IMR-90 (cell line): ENCODE measurements around the gene PRRC2B. TPM values are rescaled to one million over a fixed set of nuclear protein-coding genes. Genes with fewer than 3 reads are reported as not detected.

Experiments
- ATAC-seq: fragments of 200-7000 bp; cut with Tn5 transposase; 2 replicates; pipeline ENCODE4 v1.9.1; 2020; ENCODE audit warnings: low read depth, mild to moderate bottlenecking, moderate library complexity
- BruUV-seq: library from RNA; stranded (reverse); fragments of 400-500 nt; replicated peaks from 2 replicates; lab custom pipeline; 2021; lab: Mats Ljungman, UMichigan
- CTCF ChIA-PET: fragments of 300-600 bp; formaldehyde crosslinking; extraction: SDS; loops from one replicate; lab custom pipeline; 2021; ENCODE audit warnings: antibody characterized with exemption; lab: Yijun Ruan, JAX
- POLR2A ChIA-PET: fragments of 300-600 bp; sonication (Branson Sonifier 250); formaldehyde crosslinking; loops from one replicate; lab custom pipeline; 2022; ENCODE audit warnings: antibody characterized with exemption; ENCODE audit not compliant: unreplicated experiment; lab: Charles Lee
- DNase-seq: peaks from one replicate; pipeline ENCODE4 v3.0.0; 2013
- H2AFZ ChIP-seq: replicated peaks from 2 replicates; pipeline ENCODE3; 2013; ENCODE audit warnings: low read length, mild to moderate bottlenecking; ENCODE audit not compliant: poor library complexity
- H2AK5ac ChIP-seq: 2 replicates; pipeline ENCODE4 v1.6.1; 2013; ENCODE audit warnings: low read depth, low read length, inconsistent platforms
- H2AK9ac ChIP-seq: replicated peaks from 2 replicates; pipeline ENCODE3; 2013; ENCODE audit warnings: mild to moderate bottlenecking, low read depth, low read length, moderate library complexity; ENCODE audit not compliant: poor library complexity
- H2BK120ac ChIP-seq: 2 replicates; pipeline ENCODE4 v1.6.1; 2013; ENCODE audit warnings: low read depth, low read length, inconsistent platforms
- H2BK15ac ChIP-seq: 3 replicates; pipeline ENCODE4 v1.6.1; 2013; ENCODE audit warnings: low read depth, low read length, inconsistent platforms
- H2BK20ac ChIP-seq: 2 replicates; pipeline ENCODE4 v1.6.1; 2013; ENCODE audit warnings: low read depth, mild to moderate bottlenecking, inconsistent platforms, low read length, moderate library complexity
- H2BK5ac ChIP-seq: 2 replicates; pipeline ENCODE4 v1.6.1; 2013; ENCODE audit warnings: mild to moderate bottlenecking, low read depth, low read length, inconsistent platforms; ENCODE audit not compliant: poor library complexity, severe bottlenecking
- H3K14ac ChIP-seq: replicated peaks from 2 replicates; pipeline ENCODE4 v1.6.1; 2013; ENCODE audit warnings: low read depth, low read length, inconsistent platforms
- H3K18ac ChIP-seq: 2 replicates; pipeline ENCODE4 v1.6.1; 2013; ENCODE audit warnings: low read depth, low read length, control low read depth
- H3K23ac ChIP-seq: 2 replicates; pipeline ENCODE4 v1.6.1; 2013; ENCODE audit warnings: low read depth, low read length, inconsistent platforms
- H3K27ac ChIP-seq: 2 replicates; pipeline ENCODE4 v1.5.1; 2013; ENCODE audit warnings: mild to moderate bottlenecking, control low read depth, low read length; ENCODE audit not compliant: insufficient read depth
- H3K27me3 ChIP-seq: 2 replicates; pipeline ENCODE4 v1.6.1; 2013; ENCODE audit warnings: low read length; ENCODE audit not compliant: control insufficient read depth, insufficient read depth
- H3K36me3 ChIP-seq: 2 replicates; pipeline ENCODE4 v1.6.1; 2013; ENCODE audit warnings: low read length, mixed read lengths; ENCODE audit not compliant: control insufficient read depth, insufficient read depth
- H3K4ac ChIP-seq: 2 replicates; pipeline ENCODE4 v1.6.1; 2013; ENCODE audit warnings: low read depth, low read length, inconsistent platforms
- H3K4me1 ChIP-seq: 2 replicates; pipeline ENCODE4 v1.6.1; 2013; ENCODE audit warnings: low read length, mixed read lengths; ENCODE audit not compliant: control insufficient read depth, insufficient read depth
- H3K4me2 ChIP-seq: 2 replicates; pipeline ENCODE4 v1.6.1; 2013; ENCODE audit warnings: low read depth, mild to moderate bottlenecking, control low read depth, low read length, moderate library complexity
- H3K4me3 ChIP-seq: 2 replicates; pipeline ENCODE4 v1.5.1; 2013; ENCODE audit warnings: low read depth, mild to moderate bottlenecking, control low read depth, low read length, moderate library complexity; ENCODE audit not compliant: insufficient read depth
- H3K56ac ChIP-seq: 2 replicates; pipeline ENCODE4 v1.6.1; 2013; ENCODE audit warnings: low read length, inconsistent platforms; ENCODE audit not compliant: insufficient read depth; ENCODE audit errors: extremely low read depth
- H3K79me1 ChIP-seq, 2 experiments: 2 replicates each; pipeline ENCODE4 v1.6.1; 2013; ENCODE audit warnings: low read length in 2 of 2, inconsistent platforms in 1 of 2, low read depth in 1 of 2
- H3K9ac ChIP-seq: 2 replicates; pipeline ENCODE4 v1.6.1; 2013; ENCODE audit warnings: low read depth, low read length, control low read depth
- H3K9me1 ChIP-seq: 2 replicates; pipeline ENCODE4 v1.6.1; 2013; ENCODE audit warnings: low read length, inconsistent platforms; ENCODE audit not compliant: insufficient read depth
- H3K9me3 ChIP-seq: 2 replicates; pipeline ENCODE4 v1.6.1; 2013; ENCODE audit warnings: low read length; ENCODE audit not compliant: control insufficient read depth, insufficient read depth
- H4K20me1 ChIP-seq: 2 replicates; pipeline ENCODE4 v1.6.1; 2013; ENCODE audit warnings: low read length, inconsistent platforms; ENCODE audit not compliant: insufficient read depth
- H4K5ac ChIP-seq: 2 replicates; pipeline ENCODE4 v1.6.1; 2013; ENCODE audit warnings: mild to moderate bottlenecking, low read depth, low read length, control low read depth
- H4K8ac ChIP-seq, 2 experiments: 2 replicates each; pipeline ENCODE4 v1.6.1; 2013; ENCODE audit warnings: low read depth in 2 of 2, low read length in 2 of 2, control low read depth in 1 of 2, inconsistent platforms in 1 of 2
- H4K91ac ChIP-seq: 2 replicates; pipeline ENCODE4 v1.6.1; 2013; ENCODE audit warnings: low read depth, low read length, inconsistent platforms; ENCODE audit not compliant: insufficient read depth
- BHLHE40 ChIP-seq: fragments of 150-350 bp; IDR thresholded peaks from 2 replicates; pipeline ENCODE4 v1.6.1; 2016; ENCODE audit warnings: mild to moderate bottlenecking, low read depth, low read length
- FOS ChIP-seq: fragments of 150-350 bp; IDR thresholded peaks from 2 replicates; pipeline ENCODE4 v1.6.1; 2016; ENCODE audit warnings: low read depth, low read length
- MXI1 ChIP-seq: IDR thresholded peaks from 2 replicates; pipeline ENCODE4 v1.6.1; 2012; ENCODE audit warnings: low read depth, mild to moderate bottlenecking, low read length, moderate library complexity, borderline replicate concordance
- POLR2A ChIP-seq: IDR thresholded peaks from 2 replicates; pipeline ENCODE4 v1.6.1; 2012; ENCODE audit warnings: mild to moderate bottlenecking, low read depth, low read length
- RAD21 ChIP-seq: IDR thresholded peaks from 2 replicates; pipeline ENCODE4 v1.6.1; 2012; ENCODE audit warnings: low read length, improper control_type of control experiment
- RFX5 ChIP-seq: IDR thresholded peaks from 2 replicates; pipeline ENCODE4 v1.8.0; 2012; ENCODE audit warnings: low read depth, mild to moderate bottlenecking, low read length, moderate library complexity
- WGBS, 2 experiments: methylation state at CpG; one replicate each; pipeline versions ENCODE4 v1.1.5 to v1.1.7; 2013; ENCODE audit warnings: missing lambda C conversion rate in 2 of 2; ENCODE audit not compliant: insufficient read length in 1 of 2; ENCODE audit errors: extremely low coverage in 2 of 2; 5-methylcytosine and 5-hydroxymethylcytosine counted together
- dilution Hi-C: fragments of 300-500 bp; cut with HindIII; formaldehyde crosslinking; loops from one replicate; pipeline ENCODE4 v1.14.3; 2018; ENCODE audit warnings: low sequenced_read_pairs; ENCODE audit not compliant: unreplicated experiment
- in situ Hi-C: fragments of 300-500 bp; cut with MboI; formaldehyde crosslinking; loops from 3 replicates; pipeline ENCODE4 v1.14.3; 2019; ENCODE audit warnings: low sequenced_read_pairs, inconsistent platforms, mixed read lengths
- intact Hi-C: fragments of 100-400 bp; cut with micrococcal nuclease; formaldehyde crosslinking; loops from 2 replicates; pipeline ENCODE4 v1.10.0; 2022
- polyA plus RNA-seq, 3 experiments: library from polyadenylated mRNA; depleted of rRNA; stranded (reverse); fragments of >200 nt; gene quantifications; 2 replicates each; pipeline ENCODE4 v1.2.3, GENCODE V29; 2012; ENCODE audit warnings: low replicate concordance in 1 of 3
- total RNA-seq: library from RNA; depleted of rRNA; stranded (reverse); fragments of >200 nt; gene quantifications from 2 replicates; pipeline ENCODE4 v1.2.3, GENCODE V29; 2012
- TF ChIP-seq, protein P1 (sequence below): conservative IDR thresholded peaks from 2 replicates; pipeline ENCODE4 v1.5.1; 2012; ENCODE audit warnings: mild to moderate bottlenecking, low read depth, low read length, improper control_type of control experiment

The PRRC2B gene
- total and polyA plus RNA-seq, 2 of the 4 experiments (the other 2 are of a cell fraction) = 19.4 to 39.1 TPM

DNA sequence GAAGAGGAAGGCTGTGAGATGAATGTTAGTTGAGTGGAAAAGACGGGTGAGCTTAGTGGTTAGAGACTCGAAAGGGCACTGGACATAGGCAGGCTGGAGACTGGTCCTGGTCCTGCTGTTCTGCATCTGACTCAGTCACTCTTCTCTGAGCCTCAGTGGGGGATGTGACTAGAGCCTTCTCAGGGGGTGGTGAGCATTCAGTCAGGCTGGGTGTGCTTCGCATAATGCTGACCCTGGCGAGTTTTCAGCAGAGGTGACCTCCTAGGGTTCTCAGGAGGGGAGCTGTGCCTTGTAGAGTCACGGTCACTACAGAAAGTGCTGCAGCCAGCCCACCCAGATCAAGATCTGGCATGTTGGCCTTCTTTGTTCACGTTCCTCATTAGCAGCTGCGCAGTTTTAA lies 44.3 kb downstream of the PRRC2B start:
- dilution Hi-C loops = no loop called here
- no peak for DNase-seq
- intact Hi-C loops = loop anchor here (10.0 kb wide), 1 partner anchor 263 kb away; no protein-coding TSS in a partner anchor
- H3K9me1 ChIP-seq = peaks cover 9% of the 10 kb centered on the region
- no peaks in the 10 kb centered on the region for H3K27me3 ChIP-seq
- H4K91ac ChIP-seq = no peak overlapping the region
- H3K4ac ChIP-seq = no peak overlapping the region
- BruUV-seq = no TSS peak
- ChIA-PET CTCF (no interaction called here), POLR2A (no interaction called here)
- WGBS, 2 experiments = 87% methylated on average over 3 of the region's 7 CpGs; no CpG with 5 or more reads in 1 of the 2 experiments
- no peak overlapping the region for H3K9ac ChIP-seq
- ATAC-seq = no peak
- peaks cover 44 to 75% of the 10 kb centered on the region in 2 experiments for H3K79me1 ChIP-seq
- no peak overlapping the region for H3K4me2 ChIP-seq
- no peak overlapping the region for H4K8ac ChIP-seq
- H2AK9ac ChIP-seq = no peak overlapping the region
- no peak overlapping the region for H4K5ac ChIP-seq
- no peak overlapping the region for H3K23ac ChIP-seq
- no peak overlapping the region for H3K27ac ChIP-seq
- H2BK15ac ChIP-seq = no peak overlapping the region
- in situ Hi-C loops = no loop called here
- H3K56ac ChIP-seq = no peak overlapping the region
- H4K20me1 ChIP-seq = peaks cover 32% of the 10 kb centered on the region
- H3K14ac ChIP-seq = no peak overlapping the region
- no peak overlapping the region for H3K4me3 ChIP-seq
- no peak overlapping the region for H2BK120ac ChIP-seq
- no peak overlapping the region for H2BK5ac ChIP-seq
- H2BK20ac ChIP-seq = no peak overlapping the region
- H3K4me1 ChIP-seq = peaks cover 10% of the 10 kb centered on the region
- H3K9me3 ChIP-seq = no peaks in the 10 kb centered on the region
- peaks cover 65% of the 10 kb centered on the region for H3K36me3 ChIP-seq
- TF ChIP-seq MXI1 (no peak), FOS (no peak), RFX5 (no peak), RAD21 (no peak), BHLHE40 (no peak), POLR2A (no peak)
- TF ChIP-seq, protein P1, sequence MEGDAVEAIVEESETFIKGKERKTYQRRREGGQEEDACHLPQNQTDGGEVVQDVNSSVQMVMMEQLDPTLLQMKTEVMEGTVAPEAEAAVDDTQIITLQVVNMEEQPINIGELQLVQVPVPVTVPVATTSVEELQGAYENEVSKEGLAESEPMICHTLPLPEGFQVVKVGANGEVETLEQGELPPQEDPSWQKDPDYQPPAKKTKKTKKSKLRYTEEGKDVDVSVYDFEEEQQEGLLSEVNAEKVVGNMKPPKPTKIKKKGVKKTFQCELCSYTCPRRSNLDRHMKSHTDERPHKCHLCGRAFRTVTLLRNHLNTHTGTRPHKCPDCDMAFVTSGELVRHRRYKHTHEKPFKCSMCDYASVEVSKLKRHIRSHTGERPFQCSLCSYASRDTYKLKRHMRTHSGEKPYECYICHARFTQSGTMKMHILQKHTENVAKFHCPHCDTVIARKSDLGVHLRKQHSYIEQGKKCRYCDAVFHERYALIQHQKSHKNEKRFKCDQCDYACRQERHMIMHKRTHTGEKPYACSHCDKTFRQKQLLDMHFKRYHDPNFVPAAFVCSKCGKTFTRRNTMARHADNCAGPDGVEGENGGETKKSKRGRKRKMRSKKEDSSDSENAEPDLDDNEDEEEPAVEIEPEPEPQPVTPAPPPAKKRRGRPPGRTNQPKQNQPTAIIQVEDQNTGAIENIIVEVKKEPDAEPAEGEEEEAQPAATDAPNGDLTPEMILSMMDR = no peak
- no peak overlapping the region for H2AK5ac ChIP-seq
- H3K18ac ChIP-seq = no peak overlapping the region
- H2AFZ ChIP-seq = no peak overlapping the region
